GM19463 (cell line): Measurements from ENCODE around the gene TYW5.

Source experiments
- ATAC-seq: cut with Tn5 transposase; IDR thresholded peaks from one replicate; pipeline ENCODE4 v1.9.1; 2021; ENCODE audit warnings: mild to moderate bottlenecking, moderate library complexity; ENCODE audit not compliant: unreplicated experiment

The TYW5 gene, protein sequence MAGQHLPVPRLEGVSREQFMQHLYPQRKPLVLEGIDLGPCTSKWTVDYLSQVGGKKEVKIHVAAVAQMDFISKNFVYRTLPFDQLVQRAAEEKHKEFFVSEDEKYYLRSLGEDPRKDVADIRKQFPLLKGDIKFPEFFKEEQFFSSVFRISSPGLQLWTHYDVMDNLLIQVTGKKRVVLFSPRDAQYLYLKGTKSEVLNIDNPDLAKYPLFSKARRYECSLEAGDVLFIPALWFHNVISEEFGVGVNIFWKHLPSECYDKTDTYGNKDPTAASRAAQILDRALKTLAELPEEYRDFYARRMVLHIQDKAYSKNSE

DNA sequence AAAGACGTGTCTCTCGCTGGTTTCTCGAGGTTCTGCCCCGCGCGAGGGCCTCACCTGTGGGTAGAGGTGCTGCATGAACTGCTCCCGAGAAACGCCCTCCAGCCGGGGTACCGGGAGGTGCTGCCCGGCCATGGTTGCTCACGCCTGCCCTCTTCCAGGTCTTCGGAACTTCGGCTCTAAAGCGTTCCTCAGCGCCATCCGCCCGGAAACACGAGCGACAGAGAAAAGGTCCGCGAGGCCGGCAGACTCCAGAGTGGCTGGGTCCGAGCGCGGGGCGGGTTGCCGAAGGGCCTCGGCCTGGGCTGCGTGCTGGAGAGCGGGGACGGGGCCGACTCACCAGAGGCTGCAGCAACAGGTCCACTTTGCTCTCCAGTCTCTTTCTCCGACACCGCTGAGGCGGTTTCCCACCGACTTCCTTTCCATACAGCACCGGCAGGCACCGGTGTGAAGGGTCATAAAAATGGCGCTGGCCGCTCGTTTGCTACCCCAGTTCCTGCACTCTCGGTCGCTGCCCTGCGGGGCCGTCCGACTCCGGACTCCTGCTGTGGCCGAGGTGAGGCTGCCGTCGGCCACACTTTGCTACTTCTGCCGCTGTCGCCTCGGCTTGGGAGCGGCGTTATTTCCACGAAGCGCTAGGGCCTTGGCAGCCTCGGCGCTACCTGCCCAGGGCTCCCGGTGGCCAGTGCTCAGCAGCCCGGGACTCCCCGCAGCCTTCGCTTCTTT lies at the start of gene TYW5, which contains the start of gene MAIP1:
TSS of gene TYW5 (minus strand) at position 153 of the 723 bp plus-strand sequence. CDS start at position 132, 21 bp downstream.
TSS of gene MAIP1 (plus strand) at position 244 of the 723 bp plus-strand sequence. CDS start at position 461, 217 bp downstream.
- peak; percentile 82 for ATAC-seq

DNA sequence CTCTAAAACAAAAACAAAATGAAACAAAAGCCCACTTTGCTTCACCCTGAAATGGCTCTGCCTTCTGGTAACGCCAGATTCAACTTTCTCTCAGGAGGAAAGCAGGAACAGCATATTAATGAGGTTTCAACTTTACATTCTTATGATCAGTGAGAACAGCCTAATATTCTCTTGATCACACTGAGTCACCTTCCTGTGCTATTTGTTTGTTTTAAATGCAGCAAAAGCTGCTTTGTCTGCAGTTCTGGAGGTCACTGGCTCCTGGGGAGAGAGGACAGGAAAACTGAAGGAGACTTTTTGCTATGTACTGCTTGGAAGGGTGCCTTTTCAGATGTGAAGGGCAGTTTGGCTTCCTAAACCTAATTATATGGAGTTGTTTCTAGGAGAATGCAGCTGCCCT lies 48.2 kb upstream of the TYW5 start:
- ATAC-seq, result no peak

DNA sequence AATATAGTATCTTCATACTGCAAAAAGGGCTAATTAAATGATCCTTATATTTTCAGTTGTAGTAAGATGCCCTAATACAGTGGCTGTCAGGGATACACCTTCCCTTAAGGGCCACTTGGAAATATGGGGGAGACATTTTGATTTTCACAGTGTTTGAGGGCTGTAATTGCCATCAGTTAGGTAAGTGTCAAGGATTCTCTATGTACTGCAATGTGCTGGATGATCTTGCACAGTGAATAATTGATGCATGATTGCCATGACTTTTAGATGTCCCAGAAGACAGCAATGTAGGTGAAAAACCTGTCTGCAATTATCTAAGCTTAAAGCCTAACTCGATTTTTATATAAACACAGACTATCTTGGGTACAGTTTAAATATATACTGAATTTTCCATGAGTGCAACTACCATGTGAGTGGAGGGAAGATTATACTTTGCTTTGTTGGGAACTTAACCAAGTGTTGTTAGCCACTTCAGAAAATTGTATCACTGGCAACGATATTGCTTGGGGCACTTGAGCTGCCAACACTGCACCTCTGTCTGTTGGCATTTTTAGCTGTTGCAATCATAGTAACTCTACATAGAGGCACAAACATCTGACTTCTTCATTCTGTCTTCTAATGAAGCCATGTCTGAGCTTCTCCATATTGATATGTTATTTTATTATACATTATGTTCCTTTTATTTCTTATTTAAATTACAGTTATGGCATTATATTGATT lies 45.3 kb upstream of the TYW5 start:
- ATAC-seq, result no peak

DNA sequence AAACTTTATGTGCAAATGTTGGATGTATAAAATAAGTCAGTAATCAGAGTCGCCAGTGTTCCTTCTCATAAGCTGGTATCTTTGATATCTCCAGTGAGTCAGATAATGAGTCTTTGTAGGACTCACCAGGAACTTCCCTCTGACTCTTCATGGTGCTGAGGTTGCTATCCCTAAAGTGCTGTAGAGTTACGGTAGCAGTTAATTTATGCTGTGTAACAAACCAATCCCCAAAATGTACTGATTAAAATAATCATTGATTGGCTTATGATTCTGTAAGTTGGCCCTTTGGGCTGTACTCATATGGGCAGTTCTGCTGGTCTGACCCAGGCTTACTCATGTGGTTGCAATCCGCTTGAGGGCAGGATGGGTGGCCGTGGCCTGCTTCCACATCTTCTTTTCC lies 43.9 kb upstream of the TYW5 start:
- no peak for ATAC-seq

DNA sequence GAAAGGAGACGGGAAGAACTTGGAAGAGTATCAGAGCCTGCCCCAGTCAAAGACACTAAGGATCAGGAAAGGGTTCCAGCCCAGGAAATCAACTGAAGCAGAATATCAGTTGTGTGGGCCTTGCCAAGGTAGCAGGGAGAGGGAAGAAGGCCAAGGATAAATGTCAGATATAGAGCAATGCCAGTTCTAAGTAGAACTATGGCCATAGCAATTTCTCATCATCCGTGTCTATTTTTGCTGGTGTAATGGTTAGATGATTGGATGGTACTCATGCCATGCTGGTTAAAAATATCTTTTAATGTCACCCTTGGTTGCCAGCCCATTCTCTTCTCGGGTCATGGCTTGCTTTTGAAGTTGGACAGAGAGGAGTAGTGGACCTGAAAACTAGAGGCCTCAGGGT lies 42.0 kb upstream of the TYW5 start:
- ATAC-seq, result no peak

DNA sequence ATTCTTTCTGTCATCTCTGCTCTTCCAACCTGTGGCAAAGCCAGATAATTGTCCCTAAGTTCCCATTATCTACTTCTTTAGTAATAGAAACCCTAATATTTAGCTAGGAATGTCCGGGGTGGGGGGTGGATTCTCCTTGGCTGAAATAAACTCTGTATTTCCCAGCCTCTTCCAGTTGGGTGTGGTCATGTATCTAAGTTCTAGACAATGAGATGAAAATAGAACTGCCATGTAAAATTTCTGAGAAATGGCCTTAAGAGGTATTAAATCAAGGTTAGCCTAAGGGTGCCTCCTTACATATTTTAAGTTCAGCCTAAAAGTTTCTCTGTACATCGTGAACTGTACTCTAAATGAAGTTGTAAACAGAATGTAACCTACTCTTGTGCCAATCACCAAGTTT lies 39.6 kb upstream of the TYW5 start:
- ATAC-seq, result no peak

DNA sequence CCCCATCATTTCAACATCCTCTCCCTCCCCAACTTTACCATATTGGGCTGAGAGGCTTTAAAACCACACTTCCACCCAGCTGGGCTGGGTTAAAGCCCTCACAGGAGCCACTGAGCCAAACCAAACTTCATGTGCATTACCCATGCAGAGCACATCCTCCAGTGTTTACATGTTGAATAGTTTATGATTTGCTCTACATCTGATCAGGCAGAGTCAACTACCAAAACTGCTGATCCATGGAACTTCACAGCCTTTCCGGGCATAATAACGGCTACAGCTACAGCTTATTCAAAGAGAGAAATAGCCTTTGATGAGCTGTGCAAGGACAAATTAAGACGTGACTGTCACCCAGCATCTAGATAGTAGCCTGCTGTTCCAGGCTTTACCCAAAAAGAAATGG lies 39.1 kb upstream of the TYW5 start:
- ATAC-seq, result no peak

DNA sequence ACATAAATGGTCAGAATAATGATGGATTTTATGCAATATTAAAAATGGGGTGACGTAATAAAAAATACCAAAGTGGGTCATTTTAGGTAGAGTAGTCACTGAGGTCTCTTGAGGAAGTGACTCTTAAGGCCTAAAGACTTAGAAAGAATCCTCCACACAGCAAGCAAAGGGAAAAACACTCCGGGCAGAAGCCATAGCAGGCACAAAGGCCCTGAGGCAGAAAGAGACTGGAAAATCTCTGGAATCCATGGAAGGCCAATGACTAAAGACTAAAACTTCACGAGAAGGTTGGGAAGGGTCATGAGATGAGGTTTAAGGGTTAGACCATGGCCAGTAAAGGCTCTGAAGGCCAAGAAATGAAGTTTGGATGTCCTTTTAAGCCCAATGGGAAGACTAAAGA lies 37.0 kb upstream of the TYW5 start:
- ATAC-seq, result no peak

DNA sequence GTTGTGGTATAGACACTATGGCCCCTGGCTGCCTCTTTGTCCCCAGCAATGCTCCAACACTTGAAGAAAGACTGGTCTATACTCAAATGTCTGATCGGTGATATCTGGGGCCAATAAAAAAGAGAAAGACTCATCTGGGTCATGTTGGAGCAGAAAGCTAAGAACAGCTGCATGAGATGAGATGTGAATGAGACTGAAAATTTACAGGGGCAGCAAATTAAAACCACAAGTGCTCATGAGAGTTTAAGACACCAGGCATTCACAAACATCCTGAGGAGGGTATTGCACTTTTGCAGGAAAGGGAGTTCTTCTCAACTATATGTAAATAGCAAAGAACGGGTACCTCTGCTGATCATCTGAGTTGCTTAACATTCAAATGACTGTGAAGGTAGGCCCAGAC lies 36.4 kb upstream of the TYW5 start:
- no peak for ATAC-seq

DNA sequence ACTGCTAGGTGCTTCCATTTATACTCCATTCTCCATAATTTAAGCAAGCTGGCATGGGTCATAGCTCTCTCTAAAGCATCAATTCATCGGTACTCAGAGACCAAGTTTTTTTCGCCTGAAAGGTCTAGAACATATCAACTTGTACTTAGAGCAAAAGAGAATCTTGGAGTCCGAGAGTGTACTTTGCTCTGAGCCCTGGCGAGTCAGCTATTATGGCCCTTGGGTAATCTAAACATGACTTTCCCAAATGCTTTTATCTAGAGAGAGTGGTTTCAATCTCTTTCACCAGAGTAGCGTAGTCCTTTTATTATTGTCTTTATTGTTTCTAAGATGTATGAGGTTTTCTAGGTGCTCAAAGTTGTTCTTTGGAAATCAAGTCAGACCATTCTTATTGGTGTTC lies 34.5 kb upstream of the TYW5 start:
- no peak for ATAC-seq

DNA sequence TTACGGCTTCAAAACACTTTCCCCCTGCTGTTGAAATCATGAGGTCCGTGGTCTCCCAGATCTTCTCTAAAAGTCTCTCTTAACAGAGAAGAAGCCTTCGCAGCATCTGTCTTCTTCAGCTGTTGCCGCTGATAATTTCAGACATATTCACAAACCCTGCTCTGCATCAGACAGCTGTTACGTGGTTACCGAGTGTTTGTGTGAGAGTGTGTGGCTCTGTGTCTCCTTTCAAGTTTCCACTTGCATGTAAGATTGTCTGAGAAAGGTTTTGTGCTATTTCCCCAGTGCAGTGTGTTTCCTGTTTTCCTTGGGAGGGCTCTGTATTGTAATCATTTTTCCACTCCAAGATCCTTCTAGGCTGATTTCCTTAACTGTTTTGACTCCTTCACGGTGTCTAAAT lies 32.9 kb upstream of the TYW5 start:
- ATAC-seq, result no peak

DNA sequence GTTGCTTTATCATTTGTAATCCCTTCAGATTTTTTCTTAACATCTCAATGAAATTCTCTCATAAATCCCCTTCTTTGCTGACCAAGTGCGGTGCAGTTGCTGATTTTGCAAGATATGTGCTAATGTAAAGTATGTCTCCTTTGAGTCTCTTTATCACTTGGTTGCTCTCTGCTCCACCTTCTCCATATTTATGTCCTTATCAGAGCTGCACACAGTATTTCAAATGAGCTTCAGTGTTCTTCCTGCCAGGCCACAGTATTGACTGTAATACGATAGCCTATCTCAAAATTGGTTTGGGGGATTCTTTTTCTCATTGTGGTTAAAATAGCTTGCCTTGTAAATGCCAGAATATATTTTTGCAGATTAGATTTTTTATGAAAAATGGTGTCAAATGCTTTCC lies 32.3 kb upstream of the TYW5 start:
- no peak for ATAC-seq

DNA sequence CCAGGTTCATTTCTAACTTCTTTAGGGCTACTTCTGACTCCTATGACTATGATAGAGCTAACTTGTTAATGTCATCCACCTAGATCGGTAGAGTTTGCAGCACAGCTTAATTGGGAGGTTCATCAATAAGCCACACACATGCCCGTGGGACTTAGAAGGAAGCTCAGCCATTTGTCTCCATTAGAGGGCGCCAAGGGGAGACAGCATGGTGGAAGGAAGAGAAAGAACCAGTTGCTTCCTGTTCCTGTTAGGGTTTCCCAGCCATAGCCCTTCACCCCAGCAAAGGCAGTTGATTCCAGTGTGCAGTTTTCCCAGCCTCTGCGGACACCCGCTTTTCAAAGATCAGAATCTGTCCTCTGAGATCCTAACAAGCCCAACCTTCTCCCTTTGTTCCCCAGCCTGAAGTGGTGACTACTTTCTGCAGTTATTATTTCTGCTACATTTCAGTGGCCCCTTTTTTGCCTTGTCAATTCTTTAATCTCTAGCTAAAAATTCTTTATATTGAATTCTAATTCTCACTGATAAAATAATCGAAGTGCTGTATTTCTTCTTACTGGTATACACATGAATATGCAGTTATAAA lies 30.4 kb upstream of the TYW5 start:
- peak; percentile 92 for ATAC-seq

DNA sequence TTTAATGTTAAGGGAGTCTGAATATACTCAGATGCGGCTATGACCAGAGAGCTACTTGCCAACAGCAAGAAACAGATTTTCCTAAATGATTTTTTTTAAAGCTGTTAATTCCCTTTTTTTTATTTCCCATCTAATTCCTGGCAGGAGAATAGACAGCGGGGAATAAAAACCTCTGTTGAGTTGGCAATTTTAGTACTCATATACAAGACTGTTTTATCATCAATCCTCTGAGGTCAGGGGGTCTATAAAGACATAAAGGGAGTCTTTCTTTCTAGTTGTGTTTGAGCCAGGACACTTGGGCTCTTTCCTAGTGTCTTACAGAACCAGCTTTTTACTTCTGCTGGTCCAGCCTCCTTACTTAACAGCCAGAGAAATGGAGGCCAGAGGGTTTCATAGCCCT lies 29.5 kb upstream of the TYW5 start:
- no peak for ATAC-seq

DNA sequence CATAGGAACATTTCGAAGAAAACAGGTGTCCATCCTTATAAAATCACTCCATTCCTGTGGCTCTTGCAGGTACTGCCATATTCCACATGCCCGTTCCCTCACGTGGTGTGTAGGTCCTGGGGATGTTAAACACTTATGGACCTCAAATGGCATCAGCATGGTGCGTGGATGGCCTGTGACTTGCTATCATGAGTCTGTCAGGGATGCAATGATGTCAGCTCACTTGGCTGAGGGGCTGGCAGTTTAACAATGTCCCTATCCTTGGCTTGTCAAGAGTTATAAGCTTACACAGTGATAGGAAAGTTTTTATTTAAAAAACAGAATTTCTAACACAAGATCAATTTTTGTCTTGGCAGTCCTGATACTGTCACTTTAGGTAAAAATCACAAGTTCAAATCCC lies 28.9 kb upstream of the TYW5 start:
- no peak for ATAC-seq

DNA sequence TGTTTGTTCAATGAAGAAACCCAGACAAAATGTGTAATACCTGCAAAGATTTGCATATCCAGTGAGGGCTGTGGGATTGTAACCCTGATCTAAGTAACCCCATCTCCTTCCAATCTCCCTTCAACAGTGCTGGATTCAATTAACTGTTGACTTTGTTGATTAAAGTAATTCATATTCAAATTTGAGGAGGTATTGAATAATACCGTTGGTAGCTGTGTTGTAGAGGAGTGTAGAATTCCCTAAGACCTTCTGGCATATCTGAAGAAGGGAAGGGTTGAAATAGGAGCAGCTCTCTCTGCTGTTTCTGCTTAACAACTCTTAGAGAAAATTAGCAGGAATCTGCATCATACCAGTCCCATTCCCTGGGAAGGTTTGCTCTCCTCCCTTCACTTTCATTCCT lies 28.2 kb upstream of the TYW5 start:
- ATAC-seq, result no peak

DNA sequence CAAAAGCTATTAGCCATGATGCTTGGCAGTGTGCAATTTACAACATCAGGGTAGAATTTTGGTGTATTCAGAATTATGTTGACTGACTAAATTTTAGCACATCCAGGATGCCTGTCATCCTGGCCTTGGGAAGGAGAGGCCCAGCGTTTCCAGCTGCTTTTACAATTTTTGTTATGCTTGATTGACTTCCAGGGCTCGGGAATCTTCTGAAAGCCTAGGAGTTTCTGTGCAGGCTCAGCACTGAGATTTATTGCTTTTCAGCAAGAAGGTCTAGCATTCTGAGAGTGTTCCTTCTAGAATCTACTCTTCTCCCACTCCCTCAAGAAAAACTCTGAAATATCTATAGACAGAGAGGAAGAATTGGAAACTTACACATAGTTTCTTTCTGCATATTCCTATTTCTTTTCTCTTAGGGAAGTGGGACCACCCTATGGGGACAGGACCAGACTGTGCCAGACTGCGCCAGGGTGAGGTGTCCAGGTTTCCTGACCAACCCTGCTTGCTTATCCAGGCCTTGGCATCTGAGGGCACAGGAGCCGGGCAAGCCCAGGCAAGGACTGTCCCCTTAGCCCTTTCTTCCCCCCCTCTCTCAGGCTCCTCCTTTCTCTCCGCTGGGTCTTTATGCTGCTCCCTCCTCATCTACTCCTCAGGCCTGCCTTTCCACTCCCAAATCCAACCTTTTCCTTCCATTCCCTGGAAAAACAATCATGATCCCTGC lies 27.0 kb upstream of the TYW5 start:
- no peak for ATAC-seq

DNA sequence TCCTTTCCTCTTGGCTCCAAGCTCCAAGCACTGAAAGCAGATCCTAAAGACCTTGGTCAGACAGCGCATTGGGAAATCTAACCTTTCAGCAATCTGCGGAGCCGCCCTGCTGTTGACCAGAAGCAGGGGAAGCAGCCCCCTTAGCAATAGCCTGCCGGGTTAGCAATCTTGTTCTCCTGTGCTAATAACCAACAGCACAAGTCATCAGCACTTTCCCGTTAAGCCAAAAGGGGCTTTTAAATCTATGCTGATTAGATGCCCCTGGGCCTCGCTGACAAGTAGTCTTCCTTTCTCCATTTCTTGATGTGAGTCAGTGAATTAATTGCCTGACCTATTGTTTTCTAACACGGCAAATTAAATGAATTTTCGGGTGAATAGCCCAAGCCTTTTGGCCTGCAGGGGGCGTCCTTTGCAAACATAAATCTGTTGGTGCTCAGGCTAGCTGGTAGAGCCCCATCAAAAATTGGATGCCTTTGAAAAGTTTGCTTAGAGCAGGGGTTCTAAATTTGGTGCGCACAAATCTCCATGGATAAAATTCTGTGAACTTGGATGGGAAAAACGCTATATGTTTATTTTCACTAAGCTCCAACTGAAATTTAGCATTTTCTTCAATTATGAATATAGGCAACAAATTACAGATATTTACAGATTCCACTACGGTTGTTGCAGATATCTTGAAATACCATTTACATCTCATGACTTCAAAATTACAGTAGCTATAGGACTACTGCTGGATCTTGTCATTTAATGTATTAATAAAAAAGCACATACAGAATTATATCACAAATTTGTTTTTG lies 24.7 kb upstream of the TYW5 start:
- no peak for ATAC-seq

DNA sequence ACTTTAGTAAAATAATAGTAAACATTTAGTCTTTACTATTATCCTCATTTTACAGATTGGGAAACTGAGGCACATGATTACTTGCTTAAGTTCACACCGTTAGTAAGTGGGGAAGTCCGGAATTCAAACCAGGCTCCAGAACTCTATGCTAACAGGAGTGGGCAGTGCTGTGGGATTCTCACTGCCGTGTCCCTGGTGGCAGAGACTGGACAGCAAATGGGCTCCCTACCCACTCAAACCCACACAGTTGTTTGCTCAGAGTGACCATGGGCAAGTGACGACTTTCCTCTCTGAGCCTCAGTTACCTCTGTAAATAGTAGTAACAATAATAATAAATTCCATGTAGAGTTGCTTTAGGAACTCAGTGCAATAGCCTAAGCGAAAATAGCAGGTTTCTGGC lies 24.1 kb upstream of the TYW5 start:
- no peak for ATAC-seq

DNA sequence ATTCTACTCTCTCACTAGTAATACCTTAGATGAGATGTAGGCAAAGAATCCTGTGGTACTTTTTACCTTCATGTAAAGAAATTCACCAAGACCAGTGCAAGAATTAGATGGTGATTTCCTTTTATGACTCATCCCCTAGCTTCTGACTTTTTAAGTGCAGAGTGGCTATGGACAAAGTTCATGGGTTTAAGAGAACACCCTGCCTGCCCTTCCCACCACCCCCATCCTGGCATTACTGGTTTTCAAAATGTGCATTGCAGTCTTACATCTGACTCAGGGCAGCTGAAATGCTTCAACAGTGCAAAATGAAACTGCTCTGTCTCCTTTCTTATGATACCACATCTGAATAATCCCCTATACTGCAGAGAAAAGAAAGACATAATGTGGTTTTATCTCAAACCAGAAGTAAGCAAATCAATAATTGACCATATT lies 22.7 kb upstream of the TYW5 start:
- ATAC-seq, result peak; percentile 88
